Neural cell (in vitro differentiated cells): ENCODE results near the gene FLT1. TPM values are rescaled to one million over a fixed set of nuclear protein-coding genes. Genes with fewer than 3 reads are reported as not detected.

Source experiments
- H2AFZ ChIP-seq: fragments of 200-600, 300-800 bp; sonication (generic), shearing (Covaris generic); 2 replicates; pipeline ENCODE4 v1.6.0; 2014; ENCODE audit warnings: low read depth, mild to moderate bottlenecking, antibody characterized with exemption, low read length, moderate library complexity
- H3F3A ChIP-seq: fragments of 200-600 bp; shearing (Covaris generic); 2 replicates; pipeline ENCODE4 v1.6.1; 2016; ENCODE audit warnings: mild to moderate bottlenecking, moderate library complexity, mixed read lengths, antibody characterized with exemption, low read length; ENCODE audit not compliant: insufficient read depth, poor library complexity, severe bottlenecking
- H3K27ac ChIP-seq: fragments of 200-600, 300-800 bp; sonication (generic), shearing (Covaris generic); 2 replicates; pipeline ENCODE4 v1.5.1; 2014; ENCODE audit warnings: mild to moderate bottlenecking, low read length, moderate library complexity
- H3K27me3 ChIP-seq: fragments of 300-800, 200-600 bp; sonication (generic), shearing (Covaris generic); 2 replicates; pipeline ENCODE4 v1.6.0; 2014; ENCODE audit warnings: mild to moderate bottlenecking, low read depth, low read length, moderate library complexity; ENCODE audit not compliant: insufficient read depth
- H3K36me3 ChIP-seq: fragments of 300-800, 200-600 bp; sonication (generic), shearing (Covaris generic); 2 replicates; pipeline ENCODE4 v1.5.1; 2014; ENCODE audit warnings: mild to moderate bottlenecking, antibody characterized with exemption, low read length, moderate library complexity; ENCODE audit not compliant: insufficient read depth
- H3K4me2 ChIP-seq: fragments of 300-800, 200-600 bp; sonication (generic), shearing (Covaris generic); 2 replicates; pipeline ENCODE4 v1.6.0; 2014; ENCODE audit warnings: mild to moderate bottlenecking, low read length
- H3K4me3 ChIP-seq: fragments of 300-800, 200-600 bp; sonication (generic), shearing (Covaris generic); 2 replicates; pipeline ENCODE4 v1.5.1; 2014; ENCODE audit warnings: mild to moderate bottlenecking, low read length, moderate library complexity
- H3K79me2 ChIP-seq: fragments of 200-600 bp; shearing (Covaris generic); replicated peaks from 2 replicates; pipeline ENCODE4 v1.6.0; 2014; ENCODE audit warnings: mild to moderate bottlenecking, low read length, moderate library complexity; ENCODE audit not compliant: insufficient read depth
- H3K9ac ChIP-seq: fragments of 300-800, 200-600 bp; sonication (generic), shearing (Covaris generic); 2 replicates; pipeline ENCODE4 v1.6.1; 2016; ENCODE audit warnings: mild to moderate bottlenecking, low read length, mixed read lengths
- H3K9me2 ChIP-seq: fragments of 200-600 bp; shearing (Covaris generic); 2 replicates; pipeline ENCODE4 v1.6.1; 2016; ENCODE audit warnings: mild to moderate bottlenecking, low read length, mixed read lengths; ENCODE audit not compliant: insufficient read depth
- H3K9me3 ChIP-seq: fragments of 200-600, 300-800 bp; sonication (generic), shearing (Covaris generic); 2 replicates; pipeline ENCODE4 v1.6.1; 2016; ENCODE audit warnings: mild to moderate bottlenecking, mixed run types, low read length, moderate library complexity, mixed read lengths
- H4K20me1 ChIP-seq: fragments of 200-600 bp; shearing (Covaris generic); 2 replicates; pipeline ENCODE4 v1.6.1; 2016; ENCODE audit warnings: mild to moderate bottlenecking, mixed run types; ENCODE audit not compliant: insufficient read depth
- EP300 ChIP-seq: fragments of 450-650 bp; conservative IDR thresholded peaks from 2 replicates; pipeline ENCODE4 v1.6.1; 2014; ENCODE audit warnings: antibody characterized with exemption, mild to moderate bottlenecking, moderate library complexity; ENCODE audit not compliant: poor library complexity, severe bottlenecking
- EZH2 ChIP-seq: fragments of 200-600, 300-800 bp; shearing (Covaris generic), sonication (generic); IDR thresholded peaks from 2 replicates; pipeline ENCODE4 v1.6.1; 2014; ENCODE audit warnings: antibody characterized with exemption, low read length, borderline replicate concordance, mild to moderate bottlenecking; ENCODE audit not compliant: insufficient read depth, poor library complexity, severe bottlenecking
- MXI1 ChIP-seq: fragments of 450-650 bp; conservative IDR thresholded peaks from 2 replicates; pipeline ENCODE4 v1.6.1; 2014; ENCODE audit warnings: antibody characterized with exemption, mild to moderate bottlenecking; ENCODE audit not compliant: poor library complexity, severe bottlenecking
- POLR2AphosphoS5 ChIP-seq: IDR thresholded peaks from 2 replicates; pipeline ENCODE4 v1.6.1; 2012
- RAD21 ChIP-seq: fragments of 450-650 bp; conservative IDR thresholded peaks from 2 replicates; pipeline ENCODE4 v1.6.1; 2014; ENCODE audit warnings: antibody characterized with exemption, mild to moderate bottlenecking, moderate library complexity
- SMC3 ChIP-seq: fragments of 450-650 bp; conservative IDR thresholded peaks from 2 replicates; pipeline ENCODE4 v1.6.1; 2014; ENCODE audit warnings: antibody characterized with exemption, mild to moderate bottlenecking, moderate library complexity; ENCODE audit not compliant: poor library complexity
- TAF1 ChIP-seq: IDR thresholded peaks from 2 replicates; pipeline ENCODE4 v1.6.1; 2012; ENCODE audit warnings: low read depth
- polyA plus RNA-seq: library from polyadenylated mRNA; depleted of rRNA; stranded (reverse); fragments of >200 nt; gene quantifications from 2 replicates; pipeline ENCODE4 v1.2.3, GENCODE V29; 2014
- TF ChIP-seq, protein P1 (sequence below): IDR thresholded peaks from 2 replicates; pipeline ENCODE4 v1.6.1; 2012; ENCODE audit warnings: borderline replicate concordance
- TF ChIP-seq, protein P2 (sequence below): fragments of 450-650 bp; IDR thresholded peaks from 2 replicates; pipeline ENCODE4 v1.5.1; 2014; ENCODE audit warnings: antibody characterized with exemption, mild to moderate bottlenecking, moderate library complexity; ENCODE audit not compliant: poor library complexity, severe bottlenecking

The FLT1 gene
- polyA plus RNA-seq, 1 donor from 2014 or later: not detected

GRCh38 chr13:28528388-28528787 is 33.5 kb upstream of the FLT1 start:
- TF ChIP-seq, protein P1, sequence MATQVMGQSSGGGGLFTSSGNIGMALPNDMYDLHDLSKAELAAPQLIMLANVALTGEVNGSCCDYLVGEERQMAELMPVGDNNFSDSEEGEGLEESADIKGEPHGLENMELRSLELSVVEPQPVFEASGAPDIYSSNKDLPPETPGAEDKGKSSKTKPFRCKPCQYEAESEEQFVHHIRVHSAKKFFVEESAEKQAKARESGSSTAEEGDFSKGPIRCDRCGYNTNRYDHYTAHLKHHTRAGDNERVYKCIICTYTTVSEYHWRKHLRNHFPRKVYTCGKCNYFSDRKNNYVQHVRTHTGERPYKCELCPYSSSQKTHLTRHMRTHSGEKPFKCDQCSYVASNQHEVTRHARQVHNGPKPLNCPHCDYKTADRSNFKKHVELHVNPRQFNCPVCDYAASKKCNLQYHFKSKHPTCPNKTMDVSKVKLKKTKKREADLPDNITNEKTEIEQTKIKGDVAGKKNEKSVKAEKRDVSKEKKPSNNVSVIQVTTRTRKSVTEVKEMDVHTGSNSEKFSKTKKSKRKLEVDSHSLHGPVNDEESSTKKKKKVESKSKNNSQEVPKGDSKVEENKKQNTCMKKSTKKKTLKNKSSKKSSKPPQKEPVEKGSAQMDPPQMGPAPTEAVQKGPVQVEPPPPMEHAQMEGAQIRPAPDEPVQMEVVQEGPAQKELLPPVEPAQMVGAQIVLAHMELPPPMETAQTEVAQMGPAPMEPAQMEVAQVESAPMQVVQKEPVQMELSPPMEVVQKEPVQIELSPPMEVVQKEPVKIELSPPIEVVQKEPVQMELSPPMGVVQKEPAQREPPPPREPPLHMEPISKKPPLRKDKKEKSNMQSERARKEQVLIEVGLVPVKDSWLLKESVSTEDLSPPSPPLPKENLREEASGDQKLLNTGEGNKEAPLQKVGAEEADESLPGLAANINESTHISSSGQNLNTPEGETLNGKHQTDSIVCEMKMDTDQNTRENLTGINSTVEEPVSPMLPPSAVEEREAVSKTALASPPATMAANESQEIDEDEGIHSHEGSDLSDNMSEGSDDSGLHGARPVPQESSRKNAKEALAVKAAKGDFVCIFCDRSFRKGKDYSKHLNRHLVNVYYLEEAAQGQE: no peak
- TF ChIP-seq EZH2: no peak
- no peak for TF ChIP-seq RAD21
- no peak for TF ChIP-seq EP300
- no peak for TF ChIP-seq TAF1
- TF ChIP-seq SMC3: no peak
- TF ChIP-seq MXI1: no peak
- TF ChIP-seq POLR2AphosphoS5: no peak
- Histone ChIP-seq H3K27ac (no peak overlapping the region), H3K27me3 (peaks cover 45% of the 10 kb centered on the region)

GRCh38 chr13:28527629-28528028 is 32.7 kb upstream of the FLT1 start:
- Histone ChIP-seq H3F3A (no peaks in the 10 kb centered on the region), H4K20me1 (no peaks in the 10 kb centered on the region), H3K36me3 (no peaks in the 10 kb centered on the region), H3K27ac (no peak overlapping the region), H3K79me2 (no peaks in the 10 kb centered on the region), H3K9me2 (no peaks in the 10 kb centered on the region), H3K27me3 (peaks cover 37% of the 10 kb centered on the region), H3K4me2 (no peak overlapping the region), H3K9ac (no peak overlapping the region), H2AFZ (no peak overlapping the region), H3K9me3 (no peaks in the 10 kb centered on the region), H3K4me3 (no peak overlapping the region)
- no peak for TF ChIP-seq TAF1

More at GRCh38 chr13:28528388-28528787, 33.5 kb upstream of the FLT1 start:
- no peaks in the 10 kb centered on the region for H3K9me3 ChIP-seq
- no peaks in the 10 kb centered on the region for H3K79me2 ChIP-seq
- no peaks in the 10 kb centered on the region for H4K20me1 ChIP-seq
- H3K4me2 ChIP-seq: no peak overlapping the region
- no peaks in the 10 kb centered on the region for H3F3A ChIP-seq
- H3K36me3 ChIP-seq: no peaks in the 10 kb centered on the region
- H3K9me2 ChIP-seq: no peaks in the 10 kb centered on the region
- H3K9ac ChIP-seq: no peak overlapping the region
- H3K4me3 ChIP-seq: no peak overlapping the region
- no peak overlapping the region for H2AFZ ChIP-seq

DNA sequence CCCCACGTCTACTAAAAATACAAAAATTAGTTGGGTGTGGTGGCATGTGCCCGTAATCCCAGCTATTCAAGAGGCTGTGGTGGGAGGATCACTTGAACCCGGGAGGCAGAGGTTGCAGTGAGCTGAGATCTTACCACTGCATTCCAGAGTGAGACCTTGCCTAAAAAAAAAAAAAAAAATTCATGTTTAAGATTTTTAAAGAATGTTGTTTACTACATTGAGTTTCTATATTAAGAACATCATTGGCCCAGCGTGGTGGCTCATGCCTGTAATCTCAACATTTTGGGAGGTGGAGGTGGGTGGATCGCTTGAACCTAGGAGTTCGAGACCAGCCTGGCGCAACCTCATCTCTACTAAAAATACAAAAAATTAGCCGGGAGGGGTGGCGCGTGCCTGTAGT is 31.9 kb upstream of the FLT1 start:
- Histone ChIP-seq H3K27ac (no peak overlapping the region), H3K36me3 (no peaks in the 10 kb centered on the region), H3K9me3 (no peaks in the 10 kb centered on the region), H3K9me2 (no peaks in the 10 kb centered on the region), H2AFZ (no peak overlapping the region), H3K27me3 (peaks cover 29% of the 10 kb centered on the region), H3K9ac (no peak overlapping the region), H3K4me2 (no peak overlapping the region), H3K4me3 (no peak overlapping the region), H4K20me1 (no peaks in the 10 kb centered on the region), H3F3A (no peaks in the 10 kb centered on the region), H3K79me2 (no peaks in the 10 kb centered on the region)
- TF ChIP-seq EP300: no peak
- no peak for TF ChIP-seq RAD21
- TF ChIP-seq TAF1: no peak
- TF ChIP-seq SMC3: no peak
- TF ChIP-seq EZH2: no peak
- TF ChIP-seq POLR2AphosphoS5: no peak
- TF ChIP-seq MXI1: no peak
- TF ChIP-seq, protein P2, sequence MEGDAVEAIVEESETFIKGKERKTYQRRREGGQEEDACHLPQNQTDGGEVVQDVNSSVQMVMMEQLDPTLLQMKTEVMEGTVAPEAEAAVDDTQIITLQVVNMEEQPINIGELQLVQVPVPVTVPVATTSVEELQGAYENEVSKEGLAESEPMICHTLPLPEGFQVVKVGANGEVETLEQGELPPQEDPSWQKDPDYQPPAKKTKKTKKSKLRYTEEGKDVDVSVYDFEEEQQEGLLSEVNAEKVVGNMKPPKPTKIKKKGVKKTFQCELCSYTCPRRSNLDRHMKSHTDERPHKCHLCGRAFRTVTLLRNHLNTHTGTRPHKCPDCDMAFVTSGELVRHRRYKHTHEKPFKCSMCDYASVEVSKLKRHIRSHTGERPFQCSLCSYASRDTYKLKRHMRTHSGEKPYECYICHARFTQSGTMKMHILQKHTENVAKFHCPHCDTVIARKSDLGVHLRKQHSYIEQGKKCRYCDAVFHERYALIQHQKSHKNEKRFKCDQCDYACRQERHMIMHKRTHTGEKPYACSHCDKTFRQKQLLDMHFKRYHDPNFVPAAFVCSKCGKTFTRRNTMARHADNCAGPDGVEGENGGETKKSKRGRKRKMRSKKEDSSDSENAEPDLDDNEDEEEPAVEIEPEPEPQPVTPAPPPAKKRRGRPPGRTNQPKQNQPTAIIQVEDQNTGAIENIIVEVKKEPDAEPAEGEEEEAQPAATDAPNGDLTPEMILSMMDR: no peak
- TF ChIP-seq, protein P1: no peak
